Ovary (tissue), 9 donors: ENCODE results near the gene CMTM4. TPM values are rescaled to one million over a fixed set of nuclear protein-coding genes. Genes with fewer than 3 reads are reported as not detected.

ENCODE experiments used
- DNase-seq, 5 donors: peaks; one replicate each; pipeline ENCODE4 v3.0.0-alpha.2; 2019 to 2020
- H3K27ac ChIP-seq, 2 donors: fragments of 200-600 bp; one replicate each; pipeline versions ENCODE4 v1.5.1 to v1.8.0; 2019 to 2022
- H3K27me3 ChIP-seq: fragments of 200-600 bp; one replicate; pipeline ENCODE4 v1.8.0; 2022
- H3K36me3 ChIP-seq: fragments of 200-600 bp; sonication (generic); one replicate; pipeline ENCODE4 v1.5.1; 2019
- H3K4me1 ChIP-seq: one replicate; pipeline ENCODE4 v1.8.1; 2013; ENCODE audit warnings: mild to moderate bottlenecking, moderate library complexity; ENCODE audit not compliant: insufficient read depth
- H3K4me3 ChIP-seq: fragments of 200-600 bp; sonication (generic); one replicate; pipeline ENCODE4 v1.5.1; 2017
- H3K9me3 ChIP-seq, 2 donors: fragments of 200-600 bp in 1 of 2; sonication (generic) in 1 of 2; one replicate each; pipeline versions ENCODE4 v1.5.1 to v1.8.1; 2013 to 2019; ENCODE audit warnings: mild to moderate bottlenecking in 1 of 2, moderate library complexity in 1 of 2
- EP300 ChIP-seq: sonication (generic); formaldehyde crosslinking; IDR thresholded peaks from one replicate; pipeline ENCODE4 v1.6.1; 2017; ENCODE audit warnings: antibody characterized with exemption
- POLR2A ChIP-seq: fragments of 450-650 bp; IDR thresholded peaks from one replicate; pipeline ENCODE4 v1.6.1; 2017; ENCODE audit warnings: antibody characterized with exemption, mild to moderate bottlenecking, moderate library complexity
- WGBS, 3 donors: extraction: QIAGEN DNeasy Blood & Tissue Kit in 1 of 3; methylation state at CpG; one replicate each; pipeline versions ENCODE4 v1.1.5 to v1.1.7; 2013 to 2017; 5-methylcytosine and 5-hydroxymethylcytosine counted together
- intact Hi-C, 4 donors: fragments of 100-400 bp; cut with DNase I; formaldehyde crosslinking; loops; one replicate each; pipeline versions ENCODE4 v1.11.0 to v1.15.1; 2022 to 2023
- polyA plus RNA-seq, 2 donors: library from polyadenylated mRNA; stranded (reverse); fragments of 200-250 nt in 1 of 2; fragments of 350-450 nt in 1 of 2; fragmentation: Illumina TruSeq in 1 of 2; extraction: RNeasy Lipid Tissue Mini Kit (QIAGEN cat#74804) in 1 of 2; gene quantifications; one replicate each; pipeline ENCODE4 v1.2.3, GENCODE V29; 2013 to 2014
- total RNA-seq, 7 donors: library from RNA; depleted of rRNA in 2 of 7; stranded (reverse); fragments of >200 nt in 2 of 7; fragmentation: NEBNext Ultra II Directional in 3 of 7; extraction: Animal tissue kit (Norgen Biotek cat#: 25700) in 3 of 7; gene quantifications; one replicate each; pipeline versions ENCODE4 v1.1.0 to v1.2.4, GENCODE V29; 2016 to 2023
- TF ChIP-seq, protein P1 (sequence below), 3 donors: fragments of 450-650 bp in 2 of 3; fragments of 200-600 bp in 1 of 3; IDR thresholded peaks; one replicate each; pipeline versions ENCODE4 v1.5.1 to v1.8.0; 2016 to 2022; ENCODE audit warnings: antibody characterized with exemption in 3 of 3, mild to moderate bottlenecking in 1 of 3
- donor health status: DM: no; HTN: no; CAD: no; lungs with moderate emphysema.
- donor health status: DM: no; HTN: no; CAD: no.
- donor health status: Bipolar disorder and iron deficiency.
- donor health status: DM: yes; HTN: yes; CAD: no.
- donor health status: DM: no; HTN: no; CAD: no.
- donor health status: DM: yes; HTN: yes; CAD: no.

The CMTM4 gene
- total and polyA plus RNA-seq, 9 donors = 5.4 to 47.1 (median 13.1) TPM

- no peak for DNase-seq
- Histone ChIP-seq H3K27me3 (no peaks in the 10 kb centered on the region), H3K36me3 (no peaks in the 10 kb centered on the region), H3K27ac (no peak overlapping the region), H3K9me3 (no peaks in the 10 kb centered on the region), H3K4me1 (no peaks in the 10 kb centered on the region), H3K4me3 (no peak overlapping the region)
- no peak for TF ChIP-seq POLR2A
- TF ChIP-seq, protein P1, sequence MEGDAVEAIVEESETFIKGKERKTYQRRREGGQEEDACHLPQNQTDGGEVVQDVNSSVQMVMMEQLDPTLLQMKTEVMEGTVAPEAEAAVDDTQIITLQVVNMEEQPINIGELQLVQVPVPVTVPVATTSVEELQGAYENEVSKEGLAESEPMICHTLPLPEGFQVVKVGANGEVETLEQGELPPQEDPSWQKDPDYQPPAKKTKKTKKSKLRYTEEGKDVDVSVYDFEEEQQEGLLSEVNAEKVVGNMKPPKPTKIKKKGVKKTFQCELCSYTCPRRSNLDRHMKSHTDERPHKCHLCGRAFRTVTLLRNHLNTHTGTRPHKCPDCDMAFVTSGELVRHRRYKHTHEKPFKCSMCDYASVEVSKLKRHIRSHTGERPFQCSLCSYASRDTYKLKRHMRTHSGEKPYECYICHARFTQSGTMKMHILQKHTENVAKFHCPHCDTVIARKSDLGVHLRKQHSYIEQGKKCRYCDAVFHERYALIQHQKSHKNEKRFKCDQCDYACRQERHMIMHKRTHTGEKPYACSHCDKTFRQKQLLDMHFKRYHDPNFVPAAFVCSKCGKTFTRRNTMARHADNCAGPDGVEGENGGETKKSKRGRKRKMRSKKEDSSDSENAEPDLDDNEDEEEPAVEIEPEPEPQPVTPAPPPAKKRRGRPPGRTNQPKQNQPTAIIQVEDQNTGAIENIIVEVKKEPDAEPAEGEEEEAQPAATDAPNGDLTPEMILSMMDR (IDR thresholded peaks at IDR 0.05) = no peak
- TF ChIP-seq EP300 = no peak
- WGBS, 3 donors = 95 to 98% (median 97%) methylated on average over 3 of the region's 3 CpGs
- intact Hi-C loops = no loop called here
Measured at GRCh38 chr16:66592814-66593213, 103.7 kb downstream of the CMTM4 start.

DNA sequence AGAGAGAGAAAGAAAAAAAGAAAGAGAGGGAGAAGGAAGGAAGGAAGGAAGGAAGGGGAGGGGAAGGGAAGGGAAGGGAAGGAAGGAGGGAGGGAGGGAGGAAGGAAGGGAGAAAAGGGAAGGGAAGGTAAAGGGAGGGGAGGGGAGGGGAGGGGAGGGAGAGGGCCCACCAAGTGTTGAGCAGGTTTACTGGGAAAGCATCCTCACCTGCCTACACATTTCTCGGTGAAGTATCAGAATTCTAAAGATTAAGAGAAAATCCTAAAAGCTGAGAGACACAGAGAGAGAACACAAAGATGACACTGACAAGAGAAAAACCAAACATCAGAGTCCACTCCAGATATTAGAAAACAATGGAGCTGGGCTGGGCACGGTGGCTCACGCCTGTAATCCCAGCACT lies 104.3 kb downstream of the CMTM4 start:
- no peak for DNase-seq
- H3K4me3 ChIP-seq = no peak overlapping the region
- WGBS, 3 donors = 80 to 91% (median 81%) methylated on average over 3 of the region's 3 CpGs
- H3K27me3 ChIP-seq = no peaks in the 10 kb centered on the region
- intact Hi-C loops = no loop called here
- H3K27ac ChIP-seq = no peak overlapping the region
- H3K4me1 ChIP-seq = no peaks in the 10 kb centered on the region
- TF ChIP-seq, protein P1 (IDR thresholded peaks at IDR 0.05) = no peak
- TF ChIP-seq EP300 (no peak), POLR2A (no peak)
- no peaks in the 10 kb centered on the region for H3K36me3 ChIP-seq
- H3K9me3 ChIP-seq = no peaks in the 10 kb centered on the region

DNA sequence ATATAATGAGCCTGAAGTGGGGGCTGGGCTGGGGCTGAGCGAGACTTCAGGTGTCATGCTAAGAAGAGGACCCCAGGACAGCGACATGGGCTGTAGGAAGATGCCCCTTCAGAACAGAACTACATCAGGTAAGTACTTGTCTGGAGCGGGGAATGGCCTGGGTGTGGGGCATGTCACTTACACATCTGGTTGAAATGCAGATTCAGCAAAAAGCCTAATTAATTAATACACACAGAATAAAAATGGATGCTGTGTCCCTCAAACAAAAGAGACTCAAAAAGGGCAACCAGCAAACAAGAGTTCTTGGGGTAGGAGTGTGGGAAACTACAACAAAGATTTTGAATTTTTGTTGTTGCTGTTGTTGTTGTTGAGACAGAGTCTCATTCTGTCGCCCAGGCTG lies 105.5 kb downstream of the CMTM4 start:
- H3K9me3 ChIP-seq = no peaks in the 10 kb centered on the region
- no peaks in the 10 kb centered on the region for H3K27me3 ChIP-seq
- intact Hi-C loops = no loop called here
- DNase-seq = no peak
- H3K4me3 ChIP-seq = no peak overlapping the region
- no peak overlapping the region for H3K27ac ChIP-seq
- H3K36me3 ChIP-seq = no peaks in the 10 kb centered on the region
- TF ChIP-seq, protein P1 (IDR thresholded peaks at IDR 0.05) = no peak
- 89 to 95% (median 91%) methylated on average over 4 of the region's 4 CpGs for WGBS, 3 donors
- no peaks in the 10 kb centered on the region for H3K4me1 ChIP-seq

DNA sequence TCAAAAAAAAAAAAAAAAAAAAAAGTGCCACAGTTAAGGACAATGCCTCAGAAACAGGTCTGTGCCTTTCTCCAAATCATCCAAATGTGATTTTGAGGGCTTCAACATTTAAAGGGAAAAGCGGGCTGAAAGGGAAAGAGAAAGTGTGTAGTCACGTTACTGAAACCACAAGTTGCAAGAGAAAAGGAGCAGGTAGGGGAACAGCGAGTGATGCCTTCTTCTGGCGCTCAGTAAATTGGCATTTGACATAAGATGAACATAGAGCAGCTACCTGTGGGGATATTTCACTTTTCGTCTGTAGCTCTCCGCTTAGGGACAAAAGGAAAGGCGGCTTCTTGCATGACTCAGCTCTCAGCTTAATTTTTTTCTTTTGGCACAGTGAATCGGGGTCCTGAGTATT lies 106.2 kb downstream of the CMTM4 start:
- WGBS, 3 donors = 76 to 85% (median 83%) methylated on average over 8 of the region's 8 CpGs
- no peaks in the 10 kb centered on the region for H3K36me3 ChIP-seq
- intact Hi-C loops = no loop called here
- no peaks in the 10 kb centered on the region for H3K9me3 ChIP-seq
- no peak overlapping the region for H3K4me3 ChIP-seq
- no peak overlapping the region for H3K27ac ChIP-seq
- no peak for DNase-seq
- H3K27me3 ChIP-seq = no peaks in the 10 kb centered on the region
- TF ChIP-seq EP300 (no peak), POLR2A (no peak)
- TF ChIP-seq, protein P1 (IDR thresholded peaks at IDR 0.05) = no peak
- no peaks in the 10 kb centered on the region for H3K4me1 ChIP-seq
